ENCODE measurements around the gene LGALSL.
A peak's percentile ranks its signal among the peaks of the same experiment; 100 is the strongest.
"Not testable (repeated sequence)": the region's sequence is repeated elsewhere in the genome, so short reads cannot be mapped to it uniquely, and the experiment has no call there.

LGALSL gene

GRCh38 chr2:64445970-64446369, 8.0 kb upstream of the LGALSL start:
- DNase-seq = not testable (repeated sequence)

DNA sequence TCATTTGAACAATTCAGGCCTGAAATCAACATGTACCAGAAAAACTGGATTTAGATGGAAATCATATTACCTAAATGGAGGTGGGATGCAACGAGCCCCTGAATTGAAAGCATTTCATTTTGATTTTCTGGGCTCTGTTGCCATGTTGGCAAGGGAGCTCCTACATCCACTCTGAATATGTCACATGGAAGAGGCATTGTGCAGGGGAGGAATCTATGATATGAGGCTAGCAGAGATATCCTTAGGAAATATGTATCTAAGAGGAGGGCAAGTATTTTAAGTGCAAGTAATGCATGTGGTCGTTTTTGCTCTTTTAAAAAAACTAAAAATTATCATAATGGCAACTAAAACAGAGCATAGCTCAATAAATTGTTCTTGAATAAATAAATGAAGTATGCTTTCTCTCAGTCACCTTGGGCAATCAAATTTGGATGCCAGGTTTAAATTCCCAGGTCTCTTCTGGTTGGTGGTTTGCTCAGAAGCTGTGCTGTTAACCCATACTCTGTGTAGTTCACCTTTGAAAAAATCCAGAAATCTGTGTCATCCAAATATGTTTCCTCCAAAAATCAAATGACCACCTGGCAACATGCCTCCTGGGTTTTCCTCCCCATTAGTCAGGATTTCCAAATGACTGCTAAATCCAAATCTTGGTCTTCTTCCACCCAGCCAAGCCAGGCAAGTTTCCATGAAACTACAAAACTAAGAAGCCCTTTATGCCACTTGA, 6.5 kb upstream of the LGALSL start:
- DNase-seq = no peak

DNA sequence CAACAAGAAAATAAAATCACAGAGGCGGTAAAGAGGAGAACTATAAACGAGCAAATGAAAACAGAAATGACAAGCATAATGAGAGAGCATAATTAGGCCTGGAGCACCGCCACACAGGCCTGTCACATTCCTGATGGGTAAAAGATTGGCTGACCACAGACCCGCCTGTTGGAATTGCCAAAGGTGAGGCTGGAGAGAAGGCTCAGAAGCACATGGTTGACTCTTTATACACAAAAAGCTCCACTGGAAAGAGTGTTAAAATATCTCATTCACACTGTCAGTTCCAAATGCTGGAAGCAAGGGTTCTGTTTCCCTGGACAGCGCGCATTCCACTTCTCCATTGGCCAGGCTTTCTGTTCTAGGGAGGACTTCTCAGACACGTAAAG, 5.9 kb upstream of the LGALSL start:
- DNase-seq = peak; percentile 29

GRCh38 chr2:64451051-64451450, 2.9 kb upstream of the LGALSL start:
- DNase-seq = no peak

- DNase-seq = peak; percentile 44
Measured at GRCh38 chr2:64454386-64455332, 697 bp downstream of the LGALSL start.

- DNase-seq = no peak
Measured at GRCh38 chr2:64455545-64455944, 1.6 kb downstream of the LGALSL start.

GRCh38 chr2:64456293-64456692, 2.3 kb downstream of the LGALSL start:
- no peak for DNase-seq

GRCh38 chr2:64457524-64457923, 3.6 kb downstream of the LGALSL start:
- no peak for DNase-seq

DNA sequence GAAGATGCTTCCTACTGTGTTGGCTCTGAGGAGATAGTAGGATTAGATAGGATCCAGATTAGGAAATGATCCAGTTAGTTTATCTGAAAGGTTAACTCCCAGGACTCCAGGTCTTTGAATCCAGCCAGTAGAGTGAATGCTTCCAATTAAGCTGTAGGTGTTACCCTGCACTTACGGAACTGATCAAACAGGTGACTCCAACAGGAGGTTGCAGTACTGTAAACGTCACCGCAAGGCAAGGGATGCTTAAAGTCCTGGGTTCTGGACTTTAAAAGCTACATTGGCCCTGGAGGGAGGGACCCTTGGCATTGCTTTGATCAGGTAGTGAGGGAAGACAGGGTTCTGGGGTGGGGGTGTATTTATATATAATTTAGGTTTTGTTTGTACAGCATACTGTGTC, 5.6 kb downstream of the LGALSL start:
- DNase-seq = no peak

DNA sequence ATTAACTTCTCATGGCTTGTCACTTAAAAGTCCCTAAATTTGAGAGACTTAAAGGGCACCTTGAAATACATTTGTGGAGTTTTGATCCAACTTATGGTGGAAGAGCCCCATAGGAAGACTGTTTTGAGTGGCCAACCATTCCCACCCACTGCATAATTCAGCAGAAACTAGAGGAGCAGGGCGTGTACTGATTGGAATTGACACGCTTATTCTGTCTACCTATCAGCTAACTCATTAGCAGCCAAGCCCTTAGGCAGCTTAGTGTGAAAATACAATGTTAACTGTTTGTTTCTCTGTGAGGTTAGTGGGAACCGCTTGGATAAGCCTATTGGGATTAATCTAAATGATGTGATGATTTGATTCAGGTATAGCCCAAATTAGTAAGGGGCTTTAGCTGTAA, 6.4 kb downstream of the LGALSL start:
- DNase-seq = no peak

GRCh38 chr2:64461271-64462058, 7.5 kb downstream of the LGALSL start:
- DNase-seq = no peak

DNA sequence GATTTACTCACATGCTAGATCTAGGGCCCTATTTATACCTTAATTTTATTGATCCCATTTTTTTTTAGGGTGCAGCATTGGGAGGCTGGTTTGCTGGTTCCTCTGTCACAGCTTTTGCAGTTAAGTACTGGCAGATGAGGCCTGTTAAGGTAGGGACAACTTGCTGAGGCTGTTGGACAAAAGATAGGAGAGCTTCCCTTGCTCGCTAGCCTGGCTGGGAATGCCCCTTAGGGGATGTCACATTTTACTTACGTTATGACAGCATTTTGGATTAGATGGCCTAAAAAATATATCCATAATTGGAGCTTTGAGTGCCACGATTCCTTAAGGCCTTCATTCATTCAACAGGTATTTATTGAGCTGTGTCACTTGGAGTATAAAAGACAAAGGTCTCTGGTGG, 8.2 kb downstream of the LGALSL start:
- no peak for DNase-seq

GRCh38 chr2:64462940-64463700, 9.2 kb downstream of the LGALSL start:
- DNase-seq = no peak

DNA sequence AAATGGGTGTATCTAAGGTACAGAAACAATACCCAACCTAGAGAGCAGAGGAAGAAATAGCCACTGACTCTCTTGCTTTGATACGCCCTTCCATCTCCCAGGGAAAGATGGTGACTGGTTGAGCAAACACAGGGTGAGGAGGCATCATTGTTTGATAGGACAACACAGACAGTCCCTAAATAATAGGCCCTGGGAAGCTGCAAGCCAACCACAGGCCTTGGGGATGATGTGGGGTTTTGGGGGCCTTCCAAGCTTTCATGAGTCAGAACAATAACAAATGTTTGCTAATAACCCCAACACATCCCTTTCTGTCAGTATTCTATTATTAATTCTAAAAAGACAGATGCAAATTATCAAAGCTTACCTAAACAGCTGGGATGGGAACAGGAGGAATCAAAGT, 9.8 kb downstream of the LGALSL start:
- DNase-seq = no peak

DNA sequence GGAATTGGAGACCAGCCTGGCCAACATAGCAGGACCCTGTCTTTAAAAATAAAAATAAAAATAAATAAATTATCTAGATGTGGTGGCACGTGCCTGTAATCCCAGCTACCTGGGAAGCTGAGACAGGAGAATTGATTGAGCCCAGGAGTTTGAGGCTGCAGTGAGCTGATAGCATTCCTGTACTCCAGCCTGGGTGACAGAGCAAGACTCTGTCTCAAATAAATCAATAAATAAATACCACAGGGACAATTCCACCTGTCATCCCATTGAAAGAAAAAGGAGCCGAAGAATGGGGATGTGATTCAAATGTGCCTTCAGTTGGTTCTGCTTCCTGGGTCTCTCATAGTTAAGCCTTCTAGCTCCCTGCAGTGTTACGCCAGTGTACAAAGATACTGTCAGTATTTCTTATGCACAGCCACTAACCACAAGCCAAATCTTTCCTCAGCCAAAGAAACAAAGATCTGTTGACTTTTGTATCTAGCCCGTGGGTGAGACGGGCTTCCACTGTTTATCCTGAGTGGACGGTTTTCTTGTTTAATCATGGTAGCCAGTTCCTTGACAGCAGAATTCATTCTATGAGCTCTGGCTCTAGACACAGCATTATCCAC, 12.6 kb downstream of the LGALSL start:
- no peak for DNase-seq

DNA sequence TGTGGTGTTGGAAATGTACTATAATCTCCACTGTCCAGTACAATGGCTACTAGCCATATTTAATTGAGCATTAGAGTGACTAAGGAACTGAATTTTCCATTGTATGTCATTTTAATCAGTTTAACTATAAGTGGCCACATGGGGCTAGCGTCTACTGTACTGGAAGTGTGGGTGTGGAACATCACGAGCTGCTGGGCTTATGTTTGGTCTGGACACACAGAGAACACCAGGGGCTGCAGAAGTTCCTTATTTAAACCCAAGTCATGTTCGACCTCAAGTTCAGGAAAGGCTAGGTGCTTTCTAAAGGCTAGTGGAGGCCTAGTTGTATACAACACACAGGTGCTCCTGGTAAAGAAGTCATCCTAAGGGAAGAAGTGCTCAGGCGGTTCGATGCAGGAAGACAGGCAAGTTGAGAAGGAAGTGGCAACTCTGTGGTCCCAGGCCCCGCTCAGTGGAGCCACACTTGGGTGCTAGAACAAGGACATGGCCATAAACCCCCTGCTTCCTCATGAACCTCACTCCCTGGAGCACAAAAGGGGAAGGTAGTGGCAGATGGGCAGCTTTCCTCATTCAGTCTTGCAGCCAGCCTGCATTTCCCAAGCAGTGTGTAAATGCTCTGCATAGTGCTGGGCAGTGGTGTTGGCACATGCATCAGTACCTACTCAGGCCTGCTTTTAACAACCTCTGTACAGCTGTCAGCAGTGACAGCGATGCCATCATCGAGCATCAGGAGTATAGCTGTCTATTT, 13.3 kb downstream of the LGALSL start:
- no peak for DNase-seq

DNA sequence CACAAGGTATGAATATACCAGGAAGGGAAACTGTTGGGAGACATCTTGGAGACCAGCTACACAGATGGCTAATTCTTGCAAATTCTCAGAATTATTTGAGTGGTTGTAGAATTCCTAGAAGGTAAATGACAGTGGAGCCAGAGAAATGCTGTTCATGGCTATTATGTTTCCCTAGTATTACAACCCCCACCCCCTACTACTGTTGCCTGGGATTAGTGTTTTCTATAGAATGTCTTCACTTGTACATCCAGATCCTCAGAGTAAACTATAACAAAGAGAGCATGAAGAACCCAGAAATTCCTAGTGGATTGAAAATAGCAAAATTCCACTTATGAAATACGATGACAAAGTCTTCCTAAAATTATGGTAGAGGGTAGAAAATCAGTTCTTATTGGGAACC, 15.3 kb downstream of the LGALSL start:
- DNase-seq = no peak

- no peak for DNase-seq
Measured at GRCh38 chr2:64470071-64470470, 16.1 kb downstream of the LGALSL start.

GRCh38 chr2:64470766-64471295, 16.9 kb downstream of the LGALSL start:
- DNase-seq = no peak

GRCh38 chr2:64471600-64471999, 17.6 kb downstream of the LGALSL start:
- DNase-seq = no peak

- no peak for DNase-seq
Measured at GRCh38 chr2:64472881-64473280, 18.9 kb downstream of the LGALSL start.

Measured in DMS79 treated with DMSO at 0.1 percent for 48 hours (cell line).